CD4-positive, alpha-beta T cell treated with Interleukin-2 at 100 ng/mL for 4 hours (primary cell): ENCODE measurements around the gene ATP2C1.
"Not testable (repeated sequence)": the region's sequence is repeated elsewhere in the genome, so short reads cannot be mapped to it uniquely, and the experiment has no call there.

ENCODE experiments used
- DNase-seq: peaks from one replicate; pipeline ENCODE4 v3.0.0-alpha.2; 2020; ENCODE audit warnings: low spot score

ATP2C1 gene

GRCh38 chr3:130939753-130940152, 45.9 kb downstream of the ATP2C1 start:
- DNase-seq, result no peak

- DNase-seq, result no peak
Observed at GRCh38 chr3:130941793-130942192, 47.9 kb downstream of the ATP2C1 start.

GRCh38 chr3:130946882-130947281, 53.0 kb downstream of the ATP2C1 start:
- DNase-seq, result no peak

GRCh38 chr3:130948001-130948773, 54.3 kb downstream of the ATP2C1 start:
- DNase-seq, result no peak

GRCh38 chr3:130948929-130949328, 55.0 kb downstream of the ATP2C1 start:
- DNase-seq, result no peak

- DNase-seq, result no peak
Observed at GRCh38 chr3:130950124-130950523, 56.2 kb downstream of the ATP2C1 start.

- no peak for DNase-seq
Observed at GRCh38 chr3:130950641-130951040, 56.8 kb downstream of the ATP2C1 start.

GRCh38 chr3:130955481-130955880, 61.6 kb downstream of the ATP2C1 start:
- DNase-seq, result no peak

GRCh38 chr3:130956281-130956680, 62.4 kb downstream of the ATP2C1 start:
- DNase-seq, result no peak

GRCh38 chr3:130956721-130957120, 62.8 kb downstream of the ATP2C1 start:
- DNase-seq, result no peak

- DNase-seq, result no peak
Observed at GRCh38 chr3:130960139-130960795, 66.4 kb downstream of the ATP2C1 start.

- no peak for DNase-seq
Observed at GRCh38 chr3:130961458-130961857, 67.6 kb downstream of the ATP2C1 start.

GRCh38 chr3:130963444-130963843, 69.6 kb downstream of the ATP2C1 start:
- no peak for DNase-seq

- DNase-seq, result no peak
Observed at GRCh38 chr3:130963878-130964277, 70.0 kb downstream of the ATP2C1 start.

GRCh38 chr3:130967281-130967680, 73.4 kb downstream of the ATP2C1 start:
- DNase-seq, result no peak

- DNase-seq, result no peak
Observed at GRCh38 chr3:130968221-130968620, 74.3 kb downstream of the ATP2C1 start.

GRCh38 chr3:130969621-130970020, 75.7 kb downstream of the ATP2C1 start:
- DNase-seq, result no peak

- no peak for DNase-seq
Observed at GRCh38 chr3:130971208-130971607, 77.3 kb downstream of the ATP2C1 start.

- not testable (repeated sequence) for DNase-seq
Observed at GRCh38 chr3:130972592-130972991, 78.7 kb downstream of the ATP2C1 start.

GRCh38 chr3:130973406-130973805, 79.5 kb downstream of the ATP2C1 start:
- no peak for DNase-seq

GRCh38 chr3:130974201-130974600, 80.3 kb downstream of the ATP2C1 start:
- no peak for DNase-seq

GRCh38 chr3:130975251-130975650, 81.4 kb downstream of the ATP2C1 start:
- no peak for DNase-seq

- no peak for DNase-seq
Observed at GRCh38 chr3:130976706-130977105, 82.8 kb downstream of the ATP2C1 start.

GRCh38 chr3:130979117-130979516, 85.2 kb downstream of the ATP2C1 start:
- no peak for DNase-seq
